Ovary (tissue), 3 donors: ENCODE measurements around the gene BTBD17.

Experiments
- CTCF ChIP-seq, 3 donors: fragments of 450-650 bp in 2 of 3; fragments of 200-600 bp in 1 of 3; IDR thresholded peaks; one replicate each; pipeline versions ENCODE4 v1.5.1 to v1.8.0; 2016 to 2022; ENCODE audit warnings: antibody characterized with exemption in 3 of 3, mild to moderate bottlenecking in 1 of 3
- EP300 ChIP-seq: sonication (generic); formaldehyde crosslinking; IDR thresholded peaks from one replicate; pipeline ENCODE4 v1.6.1; 2017; ENCODE audit warnings: antibody characterized with exemption
- POLR2A ChIP-seq: fragments of 450-650 bp; IDR thresholded peaks from one replicate; pipeline ENCODE4 v1.6.1; 2017; ENCODE audit warnings: antibody characterized with exemption, mild to moderate bottlenecking, moderate library complexity
- donor health status: DM: no; HTN: no; CAD: no.

DNA sequence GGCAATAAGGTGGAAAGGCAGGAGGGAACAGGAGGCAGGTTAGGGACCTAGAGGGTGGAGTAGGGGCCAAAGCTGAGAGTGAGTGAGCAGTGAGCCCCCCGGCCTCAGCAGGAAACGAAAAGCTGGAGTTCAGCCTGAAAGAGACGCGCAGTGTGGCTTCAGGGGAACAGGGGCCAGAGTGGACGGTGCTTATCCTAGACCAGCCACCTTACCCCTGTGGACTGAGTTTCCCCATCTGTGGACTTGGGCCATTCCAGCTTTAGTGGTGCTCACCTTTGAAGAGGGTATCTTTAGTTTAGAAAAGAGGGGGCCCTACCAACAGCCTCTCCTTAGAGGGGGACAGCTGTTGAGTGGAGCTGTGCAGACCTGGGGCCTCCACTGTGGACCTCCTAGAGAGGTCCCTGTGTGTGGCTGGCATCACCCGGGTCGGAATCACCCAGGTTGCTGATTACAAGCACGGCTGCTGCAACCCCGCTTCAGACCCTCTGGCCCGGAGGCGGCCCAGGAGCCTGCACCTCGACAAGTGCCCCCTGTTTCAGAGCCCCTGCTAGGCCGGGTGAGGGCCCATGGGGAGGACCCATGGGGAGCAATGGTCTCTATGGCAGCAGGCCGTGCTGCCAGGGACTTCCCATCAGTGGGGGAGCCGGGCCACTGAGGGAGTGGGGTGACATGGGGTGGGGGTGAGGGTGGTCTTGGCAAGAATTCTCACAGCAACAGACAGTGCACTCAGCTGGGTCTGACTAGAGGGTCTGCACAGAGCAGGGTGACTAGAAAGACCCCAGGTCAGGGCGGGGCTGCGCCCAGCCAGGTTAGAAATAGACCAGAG is 8.2 kb upstream of the BTBD17 start:
- TF ChIP-seq EP300: no peak
- TF ChIP-seq CTCF (IDR thresholded peaks at IDR 0.05): no peak
- TF ChIP-seq POLR2A: no peak
